KMS-11 (cell line): ENCODE measurements around the gene GLRX.
A peak's percentile ranks its signal among the peaks of the same experiment; 100 is the strongest.

Experiments
- H2AFZ ChIP-seq: fragments of 200-600 bp; sonication (generic); 2 replicates; pipeline ENCODE4 v1.6.1; 2016; ENCODE audit warnings: antibody characterized with exemption, mixed run types, low read depth
- H3K27ac ChIP-seq: fragments of 200-600 bp; sonication (generic); 2 replicates; pipeline ENCODE4 v1.6.1; 2016; ENCODE audit warnings: mild to moderate bottlenecking, mixed run types
- H3K27me3 ChIP-seq: fragments of 200-600 bp; sonication (generic); 2 replicates; pipeline ENCODE4 v1.6.1; 2017; ENCODE audit warnings: mild to moderate bottlenecking, low read depth, mixed run types, moderate library complexity; ENCODE audit not compliant: insufficient read depth
- H3K36me3 ChIP-seq: fragments of 200-600 bp; sonication (generic); 2 replicates; pipeline ENCODE4 v1.6.1; 2017; ENCODE audit warnings: mild to moderate bottlenecking, mixed run types; ENCODE audit not compliant: insufficient read depth
- H3K4me1 ChIP-seq: fragments of 200-600 bp; sonication (generic); 2 replicates; pipeline ENCODE4 v1.6.1; 2016; ENCODE audit warnings: mild to moderate bottlenecking, low read depth, mixed run types; ENCODE audit not compliant: poor library complexity, severe bottlenecking
- H3K4me2 ChIP-seq: fragments of 200-600 bp; sonication (generic); 2 replicates; pipeline ENCODE4 v1.7.0; 2016; ENCODE audit warnings: mild to moderate bottlenecking, mixed run types
- H3K4me3 ChIP-seq: fragments of 200-600 bp; sonication (generic); IDR thresholded peaks from 2 replicates; pipeline ENCODE4 v1.6.1; 2017; ENCODE audit warnings: low read depth, low read length, mixed read lengths; ENCODE audit not compliant: insufficient read depth
- H3K79me2 ChIP-seq: fragments of 200-600 bp; sonication (generic); 2 replicates; pipeline ENCODE4 v1.6.1; 2016; ENCODE audit warnings: low read depth, mixed run types; ENCODE audit not compliant: insufficient read depth
- H3K9ac ChIP-seq: fragments of 200-600 bp; sonication (generic); 2 replicates; pipeline ENCODE4 v1.6.1; 2016; ENCODE audit warnings: mild to moderate bottlenecking, mixed run types
- H4K20me1 ChIP-seq: fragments of 200-600 bp; sonication (generic); 2 replicates; pipeline ENCODE4 v1.6.1; 2016; ENCODE audit warnings: mild to moderate bottlenecking, mixed run types; ENCODE audit not compliant: insufficient read depth
- TF ChIP-seq, protein P1 (sequence below): fragments of 200-600 bp; sonication (generic); conservative IDR thresholded peaks from 2 replicates; pipeline ENCODE4 v1.6.1; 2017; ENCODE audit warnings: low read depth, mild to moderate bottlenecking, antibody characterized with exemption, low read length, moderate library complexity, mixed read lengths

GLRX gene

GRCh38 chr5:95859661-95860060, 37.1 kb upstream of the GLRX start:
- Histone ChIP-seq H3K9ac (no peak overlapping the region), H3K36me3 (no peaks in the 10 kb centered on the region), H3K27me3 (no peaks in the 10 kb centered on the region), H2AFZ (no peak overlapping the region), H4K20me1 (no peaks in the 10 kb centered on the region), H3K4me1 (peaks cover 10% of the 10 kb centered on the region), H3K4me2 (no peak overlapping the region), H3K4me3 (no peak overlapping the region), H3K27ac (no peak overlapping the region), H3K79me2 (no peaks in the 10 kb centered on the region)
- TF ChIP-seq, protein P1, sequence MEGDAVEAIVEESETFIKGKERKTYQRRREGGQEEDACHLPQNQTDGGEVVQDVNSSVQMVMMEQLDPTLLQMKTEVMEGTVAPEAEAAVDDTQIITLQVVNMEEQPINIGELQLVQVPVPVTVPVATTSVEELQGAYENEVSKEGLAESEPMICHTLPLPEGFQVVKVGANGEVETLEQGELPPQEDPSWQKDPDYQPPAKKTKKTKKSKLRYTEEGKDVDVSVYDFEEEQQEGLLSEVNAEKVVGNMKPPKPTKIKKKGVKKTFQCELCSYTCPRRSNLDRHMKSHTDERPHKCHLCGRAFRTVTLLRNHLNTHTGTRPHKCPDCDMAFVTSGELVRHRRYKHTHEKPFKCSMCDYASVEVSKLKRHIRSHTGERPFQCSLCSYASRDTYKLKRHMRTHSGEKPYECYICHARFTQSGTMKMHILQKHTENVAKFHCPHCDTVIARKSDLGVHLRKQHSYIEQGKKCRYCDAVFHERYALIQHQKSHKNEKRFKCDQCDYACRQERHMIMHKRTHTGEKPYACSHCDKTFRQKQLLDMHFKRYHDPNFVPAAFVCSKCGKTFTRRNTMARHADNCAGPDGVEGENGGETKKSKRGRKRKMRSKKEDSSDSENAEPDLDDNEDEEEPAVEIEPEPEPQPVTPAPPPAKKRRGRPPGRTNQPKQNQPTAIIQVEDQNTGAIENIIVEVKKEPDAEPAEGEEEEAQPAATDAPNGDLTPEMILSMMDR = no peak

DNA sequence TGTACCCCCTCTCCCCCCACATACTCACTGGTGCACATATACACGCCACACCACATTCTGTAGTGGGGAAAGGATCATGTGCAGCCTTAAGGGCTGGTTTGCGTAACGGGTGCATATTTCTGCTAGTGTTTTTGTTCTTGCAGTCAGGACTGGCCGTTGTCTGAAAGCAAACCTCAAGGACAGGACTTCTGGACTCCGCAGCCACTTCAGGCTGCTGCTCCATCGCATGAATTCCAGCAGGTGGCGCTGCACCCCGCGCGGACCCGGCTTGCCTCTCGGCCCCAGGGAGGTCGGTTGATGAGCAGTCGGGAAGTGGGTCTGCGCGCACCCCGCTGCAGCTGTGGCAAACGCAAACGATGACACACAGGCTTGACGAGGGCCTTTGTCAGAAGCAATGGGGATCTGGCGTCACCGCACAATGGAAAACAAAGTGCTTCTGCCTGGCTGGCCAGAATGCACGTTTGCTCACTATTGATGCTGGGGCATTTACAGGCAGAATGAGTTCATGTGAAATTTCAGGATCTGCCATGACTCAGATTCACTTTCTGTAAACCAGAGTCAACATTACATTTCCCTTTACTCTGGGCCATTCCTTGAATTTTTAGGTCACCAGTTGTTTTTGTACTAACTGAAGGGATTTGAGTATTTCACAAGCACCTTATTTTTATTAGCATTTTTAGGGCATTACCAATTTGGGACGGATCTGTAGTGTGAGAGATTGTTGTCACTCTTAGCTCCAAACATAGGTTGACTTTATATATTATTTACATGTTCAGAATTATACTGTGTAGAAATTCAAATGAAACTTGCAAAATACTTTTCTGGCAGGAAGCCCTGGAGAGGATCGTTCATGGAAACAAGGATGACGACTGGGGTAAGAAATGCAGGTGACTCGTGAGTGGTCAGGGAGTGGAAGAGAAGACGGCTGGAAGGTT, 36.4 kb upstream of the GLRX start:
- Histone ChIP-seq H3K27ac (no peak overlapping the region), H3K36me3 (no peaks in the 10 kb centered on the region), H3K4me1 (peaks cover 10% of the 10 kb centered on the region), H3K4me3 (no peak overlapping the region), H4K20me1 (no peaks in the 10 kb centered on the region), H2AFZ (peak overlapping the region; percentile 42; the same call in 1 of the 2 replicates), H3K4me2 (peak overlapping the region; percentile 35), H3K27me3 (no peaks in the 10 kb centered on the region), H3K79me2 (no peaks in the 10 kb centered on the region), H3K9ac (no peak overlapping the region)
- TF ChIP-seq, protein P1 = peak; percentile 100

GRCh38 chr5:95858023-95858461, 35.5 kb upstream of the GLRX start:
- TF ChIP-seq, protein P1 = no peak
- no peaks in the 10 kb centered on the region for H3K27me3 ChIP-seq
- no peaks in the 10 kb centered on the region for H3K79me2 ChIP-seq
- peak overlapping the region; percentile 42; the same call in 1 of the 2 replicates for H2AFZ ChIP-seq
- H3K4me2 ChIP-seq = no peak overlapping the region; the same call in 1 of the 2 replicates
- H3K4me3 ChIP-seq = no peak overlapping the region
- H3K36me3 ChIP-seq = no peaks in the 10 kb centered on the region
- no peak overlapping the region for H3K27ac ChIP-seq
- H4K20me1 ChIP-seq = no peaks in the 10 kb centered on the region
- peaks cover 10% of the 10 kb centered on the region for H3K4me1 ChIP-seq
- H3K9ac ChIP-seq = no peak overlapping the region

DNA sequence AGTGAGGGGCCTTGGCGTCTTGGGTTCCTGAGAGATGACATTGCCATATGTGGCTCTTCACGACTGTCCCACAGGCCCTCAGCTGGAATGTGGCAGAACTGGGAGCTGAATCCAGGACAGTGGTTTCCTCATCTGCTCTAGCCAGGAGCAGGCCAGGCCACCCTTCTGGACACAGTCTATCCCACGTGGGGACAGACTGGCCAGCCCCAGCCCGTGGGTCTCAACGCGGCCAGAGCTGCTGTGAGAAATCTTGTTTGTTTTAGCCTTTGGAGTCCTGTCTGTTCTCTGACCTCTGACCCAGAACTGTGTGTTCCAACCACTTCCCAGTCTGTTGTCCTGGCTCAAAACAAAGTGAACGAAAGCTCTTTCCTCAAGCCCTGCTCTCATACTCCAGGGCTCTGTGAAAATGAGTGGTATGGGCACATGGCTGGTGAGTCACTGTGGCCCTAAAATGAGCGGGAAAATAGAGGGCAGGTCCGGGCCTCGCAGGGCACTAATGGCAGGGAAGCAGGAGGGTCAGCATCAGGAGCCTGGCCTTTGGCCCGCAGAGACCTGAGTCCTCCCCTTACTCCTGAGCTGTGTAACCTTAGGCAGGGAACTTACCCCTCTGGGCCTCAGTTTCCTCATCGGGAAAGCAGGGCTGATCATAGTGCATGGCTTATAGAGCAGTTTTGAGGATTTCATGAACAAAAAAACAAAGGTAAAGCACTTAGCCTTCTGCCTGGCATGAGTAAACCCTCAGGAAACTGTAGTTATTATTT, 34.8 kb upstream of the GLRX start:
- Histone ChIP-seq H3K4me2 (no peak overlapping the region), H3K9ac (no peak overlapping the region), H3K36me3 (no peaks in the 10 kb centered on the region), H4K20me1 (no peaks in the 10 kb centered on the region), H3K79me2 (no peaks in the 10 kb centered on the region), H3K27me3 (no peaks in the 10 kb centered on the region), H3K27ac (no peak overlapping the region), H2AFZ (no peak overlapping the region), H3K4me3 (no peak overlapping the region), H3K4me1 (peaks cover 10% of the 10 kb centered on the region)
- TF ChIP-seq, protein P1 = no peak
